Measurements from ENCODE around the gene CES1.
"Not testable (repeated sequence)": the region's sequence is repeated elsewhere in the genome, so short reads cannot be mapped to it uniquely, and the experiment has no call there.

The CES1 gene

GRCh38 chr16:55782793-55783091 is 50.2 kb downstream of the CES1 start:
- DNase-seq: not testable (repeated sequence)

DNA sequence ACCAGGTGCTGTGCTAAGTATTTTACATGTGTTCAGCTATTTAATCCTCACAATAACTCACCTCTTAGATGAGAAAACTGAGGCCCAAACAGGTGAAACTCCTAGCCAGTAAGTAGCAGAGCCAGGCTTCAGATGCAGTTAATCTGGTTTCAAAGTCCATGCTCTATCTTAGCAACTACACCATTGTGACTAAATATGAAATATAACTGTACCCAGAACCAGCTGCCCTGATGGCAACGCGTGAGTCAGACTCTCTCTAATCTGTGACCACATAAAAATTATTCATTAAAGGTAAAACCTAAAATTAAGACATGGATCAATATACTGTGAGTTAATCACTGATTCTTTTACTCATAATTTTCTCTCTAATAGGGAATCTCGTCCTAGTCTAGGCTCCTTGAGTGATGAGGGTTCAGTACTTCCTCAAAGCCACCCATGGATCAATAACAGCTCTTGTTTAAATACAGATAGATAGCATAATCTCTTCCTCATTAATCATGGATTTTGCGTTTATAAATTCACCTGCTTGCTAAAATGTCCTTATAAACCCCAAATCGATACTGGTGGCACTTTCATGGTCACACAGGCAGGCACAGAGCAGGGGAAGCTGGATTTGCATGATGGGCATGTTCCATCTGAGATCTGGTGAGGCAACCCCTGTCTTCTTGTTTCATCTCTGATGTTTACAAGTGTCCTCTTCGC is 50.7 kb downstream of the CES1 start:
- not testable (repeated sequence) for DNase-seq

- DNase-seq: not testable (repeated sequence)
These were observed 51.4 kb downstream of the CES1 start for GRCh38 chr16:55781456-55781855.

- not testable (repeated sequence) for DNase-seq
These were observed 52.8 kb downstream of the CES1 start for GRCh38 chr16:55780095-55780407.

DNA sequence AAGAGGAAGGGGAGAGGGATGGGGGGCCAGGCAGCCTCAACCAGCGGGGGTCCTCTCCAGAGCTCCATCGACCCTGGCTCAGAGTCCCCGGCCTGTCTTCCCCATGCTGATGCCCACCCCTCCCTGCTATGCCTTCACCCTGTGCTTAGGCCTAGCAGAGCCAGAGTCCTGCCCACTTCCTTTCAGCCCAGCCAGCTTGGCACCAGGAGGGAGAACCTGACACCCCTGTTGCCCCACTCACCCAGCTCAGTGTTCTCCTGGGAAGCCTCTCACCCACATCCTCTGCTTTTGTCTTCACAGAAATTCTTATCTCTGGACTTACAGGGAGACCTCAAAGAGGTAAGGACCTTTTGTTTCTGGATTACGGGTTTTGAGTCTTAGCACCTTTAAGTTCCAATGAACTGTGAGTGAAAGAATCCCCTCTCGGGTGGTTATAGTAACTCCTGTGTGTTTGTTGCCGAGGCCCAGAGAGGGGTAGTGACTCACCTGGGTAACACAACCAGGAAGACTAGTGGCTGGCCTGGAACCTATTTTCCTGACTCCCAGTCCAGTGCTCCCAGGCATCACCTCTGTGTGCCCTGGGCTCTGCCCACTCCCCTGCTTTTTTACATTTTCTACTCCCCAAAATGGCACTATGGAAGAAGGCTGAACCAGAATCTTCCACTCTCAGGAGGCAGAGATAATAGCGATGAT is 53.3 kb downstream of the CES1 start:
- DNase-seq: no peak

GRCh38 chr16:55778757-55779156 is 54.1 kb downstream of the CES1 start:
- no peak for DNase-seq

DNA sequence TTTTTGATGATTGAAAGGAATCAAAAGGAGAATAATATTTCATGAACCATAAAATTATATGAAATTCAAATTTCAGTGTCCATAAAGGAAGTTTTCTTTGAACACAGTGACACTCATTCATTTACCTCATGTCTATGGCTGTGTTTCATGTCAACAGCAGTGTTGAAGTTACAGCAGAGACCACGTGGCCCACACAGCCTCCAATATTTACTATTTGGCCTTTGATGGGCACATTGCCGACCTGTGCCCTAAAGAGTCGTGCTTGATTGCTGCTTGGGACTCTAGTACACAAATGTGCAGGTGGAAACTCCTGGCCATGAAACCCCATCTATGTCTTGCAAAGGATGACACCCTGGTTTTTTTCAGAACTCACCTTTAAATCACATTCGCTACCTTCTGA is 57.0 kb downstream of the CES1 start:
- DNase-seq: no peak

- no peak for DNase-seq
These were observed 58.9 kb downstream of the CES1 start for GRCh38 chr16:55773859-55774549.

- no peak for DNase-seq
These were observed 67.7 kb downstream of the CES1 start for GRCh38 chr16:55765161-55765560.

- peak; percentile 80 for DNase-seq
These were observed 72.4 kb downstream of the CES1 start for GRCh38 chr16:55760310-55761001.

- DNase-seq: not testable (repeated sequence)
These were observed 73.0 kb downstream of the CES1 start for GRCh38 chr16:55759965-55760309.

DNA sequence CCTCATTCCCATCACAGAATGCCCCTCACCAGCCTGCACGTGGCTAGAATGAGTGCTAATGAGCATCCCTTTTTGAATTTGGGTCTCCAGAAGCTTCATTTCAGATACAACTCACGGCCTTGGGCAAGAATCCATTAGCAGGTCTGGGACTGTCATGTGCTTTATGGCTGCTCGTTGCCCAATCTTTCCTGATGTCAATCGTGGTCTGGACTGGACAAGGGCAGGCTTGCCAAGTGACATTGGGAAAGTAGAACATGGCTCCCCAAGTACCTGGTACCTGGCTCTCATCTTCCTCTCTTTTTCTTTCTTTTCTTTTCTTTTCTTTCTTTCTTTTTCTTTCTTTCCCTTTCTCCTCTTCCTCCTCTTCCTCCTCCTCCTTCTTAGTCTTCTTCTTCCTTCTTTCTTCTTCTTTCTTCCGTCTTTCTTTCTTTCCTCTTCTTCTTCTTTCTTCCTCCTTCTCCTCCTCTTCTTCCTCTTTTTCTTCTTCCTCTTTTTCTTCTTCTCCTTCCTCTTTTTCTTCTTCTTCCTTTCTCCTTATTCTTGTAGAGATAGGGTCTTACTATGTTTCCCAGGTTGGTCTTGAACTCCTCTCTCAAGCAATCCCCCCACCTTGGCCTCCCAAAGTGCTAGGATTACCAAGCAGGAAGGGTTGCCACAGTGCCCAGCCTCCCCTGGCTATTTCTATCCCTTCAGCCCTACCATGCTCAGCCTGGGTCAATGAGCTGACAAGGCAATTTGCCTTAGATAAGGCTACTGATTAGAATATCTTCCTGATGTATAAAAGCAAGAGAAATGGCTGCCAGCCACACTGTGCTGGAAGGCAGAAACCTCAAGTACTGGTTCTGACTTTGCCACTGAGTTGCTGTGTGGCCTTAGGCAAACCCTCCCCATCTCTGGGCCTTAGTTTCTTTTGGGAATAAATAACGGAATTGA is 75.0 kb downstream of the CES1 start:
- not testable (repeated sequence) for DNase-seq

- DNase-seq: no peak
These were observed 75.9 kb downstream of the CES1 start for GRCh38 chr16:55756963-55757362.

DNA sequence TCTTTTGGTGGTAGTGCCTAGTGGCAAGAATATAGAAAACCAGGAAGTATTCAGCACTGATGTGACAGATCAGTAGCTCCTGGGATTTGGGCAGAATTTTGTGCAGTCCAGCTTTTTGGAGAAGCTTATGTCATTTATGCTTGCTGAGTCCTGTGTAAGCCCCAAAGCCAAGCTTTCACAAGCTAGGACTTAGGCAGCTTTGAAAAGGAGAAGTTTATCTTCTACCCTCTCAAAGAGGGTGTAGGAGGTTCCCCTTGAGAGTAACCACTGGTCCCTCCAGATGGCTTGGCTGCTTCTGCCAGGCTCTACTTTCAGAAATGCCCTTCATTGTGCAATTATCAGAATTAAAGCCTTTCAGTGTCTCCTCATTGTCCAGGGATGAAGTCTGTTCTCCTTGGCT is 78.8 kb downstream of the CES1 start:
- DNase-seq: no peak

GRCh38 chr16:55753145-55753631 is 79.7 kb downstream of the CES1 start:
- not testable (repeated sequence) for DNase-seq
